CD4-positive, alpha-beta T cell treated with Interferon alpha-2 for 1 hour (primary cell): ENCODE data around the gene UVRAG.

Experiments
- DNase-seq, 2 donors: peaks; one replicate each; pipeline ENCODE4 v3.0.0-alpha.2; 2020 to 2022

Gene UVRAG

DNA sequence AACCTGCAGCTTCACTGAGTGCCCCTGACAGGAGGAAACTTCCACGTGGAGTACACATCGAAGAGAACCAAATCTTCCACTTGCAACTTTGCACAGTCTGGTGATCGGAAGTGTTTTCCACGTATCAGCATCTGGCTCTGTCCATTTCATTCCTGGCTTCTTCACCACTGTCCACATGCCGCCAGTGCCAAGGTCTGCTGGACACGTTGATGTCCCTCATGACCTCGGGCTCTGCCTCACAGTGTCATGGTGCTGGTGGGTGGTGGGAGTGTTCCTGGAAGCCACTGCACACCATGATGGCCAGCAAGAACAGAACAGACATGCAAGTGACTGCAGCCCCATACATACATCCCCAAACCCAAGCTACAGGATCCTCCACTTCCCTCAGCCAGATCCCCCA is 342.9 kb downstream of the UVRAG start:
- no peak for DNase-seq

GRCh38 chr11:76158394-76159302 is 343.6 kb downstream of the UVRAG start:
- no peak for DNase-seq

- DNase-seq: no peak
Observed at GRCh38 chr11:76159303-76159937, 344.4 kb downstream of the UVRAG start.

DNA sequence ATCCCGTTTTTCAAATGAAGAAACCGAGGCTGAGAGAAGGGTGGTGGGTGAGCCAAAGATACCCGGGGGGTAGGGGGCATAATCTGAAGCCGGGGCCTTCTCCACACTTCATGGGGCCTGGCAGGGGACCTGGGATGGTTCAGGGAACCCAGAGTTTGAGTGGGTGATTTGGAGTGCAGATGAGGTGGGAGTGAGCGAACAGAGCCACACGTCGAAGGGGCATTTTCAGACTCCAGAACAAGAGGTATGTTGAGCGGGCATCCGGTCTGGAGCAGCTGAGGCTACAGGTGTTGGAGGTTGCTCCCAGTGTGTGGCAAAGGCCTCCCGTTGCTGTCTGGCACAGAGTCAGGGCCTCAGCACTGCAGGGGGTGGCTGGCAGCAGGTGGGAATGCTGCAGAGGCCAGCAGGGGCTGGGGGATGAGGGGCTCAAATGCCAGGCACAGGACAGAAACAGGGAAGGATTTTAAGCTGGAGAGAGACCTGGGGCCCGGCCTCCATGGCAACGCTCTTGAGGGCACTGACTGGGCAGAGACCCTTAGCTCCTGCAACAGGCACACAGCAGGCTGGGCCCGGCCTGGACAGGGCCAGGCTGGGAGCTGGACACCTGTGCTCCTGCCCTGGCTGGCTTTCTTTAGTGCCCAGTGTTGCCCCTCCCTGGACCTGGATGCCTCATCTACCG is 345.1 kb downstream of the UVRAG start:
- DNase-seq: no peak

GRCh38 chr11:76160856-76161255 is 345.8 kb downstream of the UVRAG start:
- no peak for DNase-seq

DNA sequence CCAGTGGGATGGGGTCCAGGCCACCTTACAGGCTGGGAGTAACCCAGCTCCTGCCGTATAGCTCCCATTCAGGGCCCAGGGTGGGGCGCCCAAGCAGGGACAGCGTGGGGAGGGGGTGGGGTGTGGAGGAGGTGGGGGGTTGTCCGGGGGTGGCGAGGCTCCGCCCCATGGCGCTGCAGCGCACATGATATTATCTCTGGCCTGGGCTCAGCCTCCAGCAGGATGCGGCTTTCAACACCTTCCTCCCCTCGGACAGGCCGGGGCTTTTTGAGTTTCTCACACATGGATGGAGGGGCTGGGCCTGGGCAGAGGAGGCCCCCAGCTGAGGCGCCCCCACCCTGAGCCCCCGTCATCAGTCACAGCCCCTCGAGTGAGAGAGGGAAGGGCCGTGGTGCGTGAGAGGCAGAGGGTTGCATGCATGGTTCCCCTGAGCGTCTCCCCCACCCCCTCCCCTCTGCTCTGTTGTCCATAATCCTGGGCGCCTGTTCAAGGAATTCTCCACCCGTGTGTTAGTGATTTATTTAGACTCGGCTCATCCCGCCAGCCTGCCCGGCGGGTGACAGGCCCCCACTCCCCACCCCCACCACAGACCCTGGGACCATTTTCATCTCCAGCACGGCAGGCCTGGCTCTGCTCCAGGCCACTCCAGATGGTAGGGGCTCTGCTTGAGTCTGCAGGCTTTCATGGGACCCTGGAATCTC is 346.4 kb downstream of the UVRAG start:
- DNase-seq: peak in 1 of 2 donors; percentile 1

GRCh38 chr11:76162336-76163288 is 347.6 kb downstream of the UVRAG start:
- no peak for DNase-seq

GRCh38 chr11:76163289-76163880 is 348.4 kb downstream of the UVRAG start:
- DNase-seq: no peak

GRCh38 chr11:76164081-76164480 is 349.1 kb downstream of the UVRAG start:
- no peak for DNase-seq

GRCh38 chr11:76164861-76165751 is 350.1 kb downstream of the UVRAG start:
- DNase-seq: no peak

DNA sequence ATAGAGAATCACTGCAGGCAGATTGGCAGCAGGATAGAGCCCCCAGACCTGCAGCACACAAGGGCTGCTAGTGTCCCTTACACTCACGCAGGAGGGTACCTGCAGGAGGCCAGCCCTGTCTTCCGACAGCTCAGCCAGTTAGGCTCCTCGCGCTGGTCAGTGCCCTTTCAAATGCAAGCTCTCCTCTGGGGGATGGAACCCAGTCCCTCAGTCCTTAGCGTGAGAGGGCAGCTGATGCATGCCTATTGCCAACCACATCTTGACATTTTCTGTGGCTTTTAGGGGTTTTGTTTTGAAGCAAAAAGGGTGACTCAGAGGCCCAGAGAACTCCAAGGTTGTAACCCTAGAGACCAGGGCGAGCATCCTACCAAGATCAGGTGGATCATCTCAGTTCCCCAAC is 351.3 kb downstream of the UVRAG start:
- DNase-seq: no peak

GRCh38 chr11:76167590-76167989 is 352.6 kb downstream of the UVRAG start:
- no peak for DNase-seq

GRCh38 chr11:76169473-76169896 is 354.5 kb downstream of the UVRAG start:
- DNase-seq: no peak

DNA sequence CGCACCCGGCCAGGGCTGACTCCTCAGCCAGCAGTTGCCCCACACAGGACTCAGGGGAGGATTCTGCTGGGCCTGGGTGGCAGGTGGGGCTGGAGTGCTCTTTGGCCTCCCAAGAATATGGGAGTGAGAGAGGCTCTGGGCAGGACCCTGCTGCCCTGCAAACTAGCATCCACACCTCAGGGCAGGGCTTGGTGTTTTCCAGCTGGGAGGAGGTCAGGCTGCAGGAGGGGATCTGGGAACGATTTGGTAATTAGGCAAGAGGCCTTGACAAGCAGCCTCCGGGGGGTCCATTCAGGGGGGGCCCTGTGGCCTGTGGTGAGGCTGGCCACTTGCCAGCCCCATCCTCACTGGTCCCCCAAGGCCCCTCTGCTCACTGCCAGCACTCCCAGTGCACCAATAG is 355.5 kb downstream of the UVRAG start:
- no peak for DNase-seq

DNA sequence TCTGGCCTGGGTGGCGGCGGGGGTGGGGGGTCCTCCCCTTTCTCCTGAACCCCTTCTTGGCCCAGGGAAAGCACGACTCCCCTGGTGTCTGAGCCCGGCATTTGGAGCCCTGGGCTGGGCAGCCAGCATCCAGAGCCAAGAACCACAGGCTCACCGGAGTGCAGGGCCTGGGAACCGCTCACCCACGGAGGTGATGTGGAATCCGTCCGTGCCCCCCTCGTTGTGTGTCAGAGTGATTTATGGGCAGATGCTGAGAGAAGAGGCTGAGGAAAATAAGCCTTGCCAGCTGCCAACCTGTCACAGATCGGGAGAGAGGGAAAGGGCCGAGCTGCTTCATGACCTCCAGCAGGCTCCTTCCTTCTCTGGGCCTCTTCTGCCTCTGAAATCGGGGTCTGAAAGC is 357.6 kb downstream of the UVRAG start:
- DNase-seq: no peak

- DNase-seq: no peak
Observed at GRCh38 chr11:76173663-76174062, 358.7 kb downstream of the UVRAG start.

GRCh38 chr11:76174330-76174729 is 359.3 kb downstream of the UVRAG start:
- no peak for DNase-seq

DNA sequence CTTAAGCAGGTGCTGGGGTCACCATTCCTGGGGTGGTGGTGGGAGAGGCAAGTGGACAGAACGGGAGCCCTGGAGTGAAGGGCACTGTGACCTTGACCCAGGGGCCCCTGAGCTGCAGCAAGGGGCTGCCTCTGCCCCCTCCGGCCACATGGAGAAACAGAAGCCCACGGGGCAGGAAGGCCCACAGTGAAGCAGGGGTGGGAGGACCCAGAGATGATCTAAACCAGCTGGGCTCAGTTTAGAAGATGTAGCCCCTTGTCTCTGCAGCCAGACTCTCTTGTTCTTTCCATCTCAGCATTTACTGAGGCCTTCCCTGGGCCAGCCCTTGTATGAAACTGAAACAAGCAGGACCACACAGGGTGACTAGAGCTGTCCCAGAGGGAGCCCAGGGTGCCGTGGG is 360.8 kb downstream of the UVRAG start:
- no peak for DNase-seq

DNA sequence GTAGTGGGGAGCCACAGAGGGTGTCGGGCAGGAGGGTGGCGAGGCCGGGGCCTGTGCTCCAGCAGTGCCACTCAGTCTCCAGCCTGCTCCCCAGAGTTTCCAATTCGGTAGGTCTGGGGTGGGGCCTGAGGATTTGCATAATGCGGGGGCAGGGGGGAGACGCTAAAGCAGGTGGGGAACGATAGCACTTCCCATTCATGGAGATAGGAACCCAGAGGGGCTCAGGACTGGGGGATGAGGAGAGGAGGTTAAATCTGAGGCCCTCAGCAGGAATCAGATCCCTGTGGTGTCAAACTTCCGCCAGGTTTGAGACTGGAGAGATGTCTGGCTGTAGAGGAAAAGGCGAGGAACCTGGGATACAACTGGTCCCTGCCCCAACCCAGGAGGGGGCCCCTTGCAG is 361.5 kb downstream of the UVRAG start:
- no peak for DNase-seq

GRCh38 chr11:76177250-76177686 is 362.3 kb downstream of the UVRAG start:
- DNase-seq: no peak
